ENCODE measurements around the gene GSTT4. TPM values are rescaled to one million over a fixed set of nuclear protein-coding genes. Genes with fewer than 3 reads are reported as not detected.

The GSTT4 gene
- total RNA-seq, 4 donors from 2014 or later = not detected

GRCh38 chr22:24029304-24029703 is 24.1 kb upstream of the GSTT4 start:
- Histone ChIP-seq H3K36me3 (no peaks in the 10 kb centered on the region), H3K27ac (no peak overlapping the region), H3K4me3 (no peak overlapping the region), H3K9me3 (no peaks in the 10 kb centered on the region), H3K4me1 (no peaks in the 10 kb centered on the region), H3K27me3 (no peaks in the 10 kb centered on the region)
- TF ChIP-seq CTCF (IDR thresholded peaks at IDR 0.05) (no peak), POLR2A (IDR thresholded peaks at IDR 0.05) (no peak)
- intact Hi-C loops (cut with DNase I; ENCODE audit: low total_unique reads) = no loop called here
- no peak for DNase-seq

- Histone ChIP-seq H3K27ac (no peak overlapping the region), H3K27me3 (no peaks in the 10 kb centered on the region), H3K4me3 (no peak overlapping the region), H3K36me3 (no peaks in the 10 kb centered on the region), H3K9me3 (no peaks in the 10 kb centered on the region), H3K4me1 (no peaks in the 10 kb centered on the region)
- TF ChIP-seq CTCF (IDR thresholded peaks at IDR 0.05) = no peak
- no peak for TF ChIP-seq POLR2A (IDR thresholded peaks at IDR 0.05)
- intact Hi-C loops (cut with DNase I; ENCODE audit: low total_unique reads) = no loop called here
- no peak for DNase-seq
Observed at GRCh38 chr22:24028533-24028932, 23.3 kb upstream of the GSTT4 start.

GRCh38 chr22:24027991-24028390 is 22.7 kb upstream of the GSTT4 start:
- H3K36me3 ChIP-seq = no peaks in the 10 kb centered on the region
- no peaks in the 10 kb centered on the region for H3K27me3 ChIP-seq
- no peak overlapping the region for H3K4me3 ChIP-seq
- H3K27ac ChIP-seq = no peak overlapping the region
- intact Hi-C loops (cut with DNase I; ENCODE audit: low total_unique reads) = no loop called here
- no peak for DNase-seq
- no peak for TF ChIP-seq CTCF (IDR thresholded peaks at IDR 0.05)
- TF ChIP-seq POLR2A (IDR thresholded peaks at IDR 0.05) = no peak
- H3K4me1 ChIP-seq = no peaks in the 10 kb centered on the region
- no peaks in the 10 kb centered on the region for H3K9me3 ChIP-seq

GRCh38 chr22:24027389-24027975 is 22.2 kb upstream of the GSTT4 start:
- TF ChIP-seq POLR2A (IDR thresholded peaks at IDR 0.05) (no peak), CTCF (IDR thresholded peaks at IDR 0.05) (no peak)
- no peak for DNase-seq
- Histone ChIP-seq H3K36me3 (no peaks in the 10 kb centered on the region), H3K4me1 (no peaks in the 10 kb centered on the region), H3K27me3 (no peaks in the 10 kb centered on the region), H3K27ac (no peak overlapping the region), H3K9me3 (no peaks in the 10 kb centered on the region), H3K4me3 (no peak overlapping the region)
- intact Hi-C loops (cut with DNase I; ENCODE audit: low total_unique reads) = no loop called here

- Histone ChIP-seq H3K27me3 (no peaks in the 10 kb centered on the region), H3K36me3 (no peaks in the 10 kb centered on the region), H3K27ac (no peak overlapping the region), H3K4me1 (no peaks in the 10 kb centered on the region), H3K9me3 (no peaks in the 10 kb centered on the region), H3K4me3 (no peak overlapping the region)
- no peak for DNase-seq
- intact Hi-C loops (cut with DNase I; ENCODE audit: low total_unique reads) = no loop called here
- TF ChIP-seq CTCF (IDR thresholded peaks at IDR 0.05) (no peak), POLR2A (IDR thresholded peaks at IDR 0.05) (no peak)
Observed at GRCh38 chr22:24026733-24027132, 21.5 kb upstream of the GSTT4 start.

Measured in uterus (tissue), 4 donors.